Trophoblast cell (in vitro differentiated cells and primary cell): Measurements from ENCODE around the gene IL17REL.

ENCODE experiments used
- DNase-seq, 2 donors: peaks; one replicate each; pipeline ENCODE4 v3.0.0-alpha.2; 2016
- H2AFZ ChIP-seq: 2 replicates; pipeline ENCODE4 v1.6.1; 2013; ENCODE audit warnings: low read length, moderate library complexity, mild to moderate bottlenecking; ENCODE audit not compliant: insufficient read depth, poor library complexity
- H2AK5ac ChIP-seq: 2 replicates; pipeline ENCODE4 v1.6.1; 2013; ENCODE audit warnings: mild to moderate bottlenecking, low read length
- H2BK120ac ChIP-seq: 2 replicates; pipeline ENCODE4 v1.6.1; 2013; ENCODE audit warnings: low read length, mild to moderate bottlenecking, moderate library complexity; ENCODE audit not compliant: insufficient read depth, poor library complexity
- H2BK12ac ChIP-seq: 2 replicates; pipeline ENCODE4 v1.6.1; 2013; ENCODE audit warnings: mild to moderate bottlenecking, low read length, moderate library complexity
- H2BK5ac ChIP-seq: 2 replicates; pipeline ENCODE4 v1.6.1; 2013; ENCODE audit warnings: low read length, low read depth, moderate library complexity, mild to moderate bottlenecking; ENCODE audit not compliant: poor library complexity
- H3K14ac ChIP-seq: 2 replicates; pipeline ENCODE4 v1.6.1; 2013; ENCODE audit warnings: mild to moderate bottlenecking, low read length
- H3K18ac ChIP-seq: 2 replicates; pipeline ENCODE4 v1.6.1; 2013; ENCODE audit warnings: mild to moderate bottlenecking, low read length
- H3K23ac ChIP-seq: 2 replicates; pipeline ENCODE4 v1.6.1; 2013; ENCODE audit warnings: low read length
- H3K27ac ChIP-seq: 2 replicates; pipeline ENCODE4 v1.5.1; 2013; ENCODE audit warnings: low read depth, mild to moderate bottlenecking, inconsistent platforms, low read length, moderate library complexity
- H3K27me3 ChIP-seq: 2 replicates; pipeline ENCODE4 v1.6.1; 2013; ENCODE audit warnings: inconsistent platforms, mild to moderate bottlenecking, low read length, moderate library complexity; ENCODE audit not compliant: insufficient read depth
- H3K36me3 ChIP-seq, 2 experiments: 1 replicate in 1 of 2; 2 replicates in 1 of 2; pipeline ENCODE4 v1.6.1; 2013; ENCODE audit warnings: low read length in 2 of 2, mild to moderate bottlenecking in 2 of 2, moderate library complexity in 1 of 2; ENCODE audit not compliant: insufficient read depth in 2 of 2, control insufficient read depth in 1 of 2
- H3K4ac ChIP-seq: 2 replicates; pipeline ENCODE4 v1.6.1; 2013; ENCODE audit warnings: low read depth, mild to moderate bottlenecking, low read length, moderate library complexity
- H3K4me1 ChIP-seq, 2 experiments: 1 replicate in 1 of 2; 2 replicates in 1 of 2; pipeline ENCODE4 v1.6.1; 2013; ENCODE audit warnings: low read length in 2 of 2, mild to moderate bottlenecking in 2 of 2, moderate library complexity in 1 of 2; ENCODE audit not compliant: insufficient read depth in 2 of 2, control insufficient read depth in 1 of 2
- H3K4me2 ChIP-seq: 2 replicates; pipeline ENCODE4 v1.6.1; 2013; ENCODE audit warnings: inconsistent platforms, mild to moderate bottlenecking, low read length, moderate library complexity
- H3K4me3 ChIP-seq: 2 replicates; pipeline ENCODE4 v1.5.1; 2013; ENCODE audit warnings: mild to moderate bottlenecking, low read depth, low read length, inconsistent platforms
- H3K79me1 ChIP-seq: one replicate; pipeline ENCODE4 v1.6.1; 2013; ENCODE audit warnings: low read length
- H3K79me2 ChIP-seq: 2 replicates; pipeline ENCODE4 v1.6.1; 2013; ENCODE audit warnings: low read length, mild to moderate bottlenecking; ENCODE audit not compliant: control insufficient read depth, insufficient read depth, poor library complexity
- H3K9ac ChIP-seq: 2 replicates; pipeline ENCODE4 v1.6.1; 2013; ENCODE audit warnings: mild to moderate bottlenecking, low read length
- H3K9me3 ChIP-seq: 2 replicates; pipeline ENCODE4 v1.6.1; 2013; ENCODE audit warnings: low read depth, mild to moderate bottlenecking, control low read depth, inconsistent platforms, low read length; ENCODE audit not compliant: insufficient read depth
- H4K12ac ChIP-seq: 2 replicates; pipeline ENCODE4 v1.6.1; 2013; ENCODE audit warnings: low read depth, mild to moderate bottlenecking, low read length, moderate library complexity
- H4K8ac ChIP-seq: 2 replicates; pipeline ENCODE4 v1.6.1; 2013; ENCODE audit warnings: low read depth, mild to moderate bottlenecking, low read length, moderate library complexity
- H4K91ac ChIP-seq: one replicate; pipeline ENCODE4 v1.6.1; 2013; ENCODE audit warnings: low read depth, mild to moderate bottlenecking, low read length, moderate library complexity
- WGBS: extraction: QIAGEN DNeasy Blood & Tissue Kit; methylation state at CpG from one replicate; pipeline ENCODE4 v1.1.7; 2013; ENCODE audit warnings: missing lambda C conversion rate; ENCODE audit not compliant: insufficient read length, insufficient coverage; ENCODE audit errors: extremely low coverage; 5-methylcytosine and 5-hydroxymethylcytosine counted together

The IL17REL gene

DNA sequence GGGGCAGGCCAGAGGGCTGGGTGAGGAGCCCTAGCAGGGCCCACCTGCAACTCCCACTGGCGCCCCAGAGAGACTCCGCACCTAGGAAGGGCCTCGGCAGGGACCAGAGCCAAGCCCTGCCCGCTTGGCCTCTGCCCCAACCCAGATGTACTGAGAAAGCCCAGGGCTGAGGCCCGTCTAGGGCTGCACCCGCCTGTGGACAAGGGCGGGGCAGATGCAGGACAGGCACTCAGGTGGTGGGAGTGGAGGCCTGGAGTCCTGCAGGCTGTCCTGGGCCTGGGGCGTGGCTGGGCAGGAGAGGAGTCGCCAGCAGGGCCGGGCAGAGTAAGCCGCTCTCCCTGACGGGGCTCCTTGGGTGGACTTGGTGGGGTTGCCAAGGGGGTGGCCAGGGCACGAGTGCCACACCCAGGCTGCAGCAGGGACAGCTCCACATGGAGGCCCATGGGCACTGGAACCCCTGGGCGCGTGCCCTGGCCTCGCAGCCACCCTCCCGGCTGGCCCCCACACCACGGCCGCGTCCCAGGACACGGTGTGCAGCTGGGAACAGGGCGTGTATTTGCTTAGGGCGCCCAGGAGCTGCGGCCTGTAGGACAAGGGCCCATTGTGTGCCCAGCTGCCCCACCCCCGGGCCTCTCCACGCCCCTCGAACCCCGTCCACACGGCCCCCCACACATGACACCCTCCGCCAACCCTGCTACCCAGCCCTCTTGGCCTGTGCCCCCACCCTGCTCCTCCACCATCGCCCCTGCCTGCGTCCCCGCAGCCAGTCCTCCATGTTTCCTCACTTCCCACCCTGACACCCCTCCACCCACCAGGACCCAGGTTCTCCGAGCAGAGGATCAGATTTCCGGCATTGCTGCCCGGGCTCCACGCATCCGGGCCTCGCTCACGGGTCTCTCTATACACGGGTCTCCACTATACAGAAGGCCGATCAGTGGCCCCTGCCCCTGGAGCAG is 63.3 kb downstream of the IL17REL start:
- Histone ChIP-seq H4K91ac (peak overlapping the region; percentile 75), H2AFZ (no peak overlapping the region), H3K4ac (peak overlapping the region; percentile 22), H3K4me1 (peaks cover 53 to 63% of the 10 kb centered on the region in 2 experiments), H2BK120ac (peak overlapping the region; percentile 78), H3K4me3 (no peak overlapping the region), H3K14ac (peak overlapping the region; percentile 59), H4K12ac (no peak overlapping the region), H3K23ac (no peak overlapping the region), H3K79me1 (peaks cover 73% of the 10 kb centered on the region), H4K8ac (peak overlapping the region; percentile 19), H3K9ac (no peak overlapping the region), H3K4me2 (no peak overlapping the region), H3K27me3 (no peaks in the 10 kb centered on the region), H2BK5ac (no peak overlapping the region), H3K27ac (no peak overlapping the region), H3K36me3 (no peaks in the 10 kb centered on the region), H3K9me3 (peaks cover 2% of the 10 kb centered on the region), H3K79me2 (peaks cover 20% of the 10 kb centered on the region), H2BK12ac (peak overlapping the region; percentile 92), H2AK5ac (peak overlapping the region; percentile 93), H3K18ac (no peak overlapping the region)
- DNase-seq = peak; percentile 78 to 81
- no CpG with 5 or more reads among the region's 42 CpGs for WGBS

DNA sequence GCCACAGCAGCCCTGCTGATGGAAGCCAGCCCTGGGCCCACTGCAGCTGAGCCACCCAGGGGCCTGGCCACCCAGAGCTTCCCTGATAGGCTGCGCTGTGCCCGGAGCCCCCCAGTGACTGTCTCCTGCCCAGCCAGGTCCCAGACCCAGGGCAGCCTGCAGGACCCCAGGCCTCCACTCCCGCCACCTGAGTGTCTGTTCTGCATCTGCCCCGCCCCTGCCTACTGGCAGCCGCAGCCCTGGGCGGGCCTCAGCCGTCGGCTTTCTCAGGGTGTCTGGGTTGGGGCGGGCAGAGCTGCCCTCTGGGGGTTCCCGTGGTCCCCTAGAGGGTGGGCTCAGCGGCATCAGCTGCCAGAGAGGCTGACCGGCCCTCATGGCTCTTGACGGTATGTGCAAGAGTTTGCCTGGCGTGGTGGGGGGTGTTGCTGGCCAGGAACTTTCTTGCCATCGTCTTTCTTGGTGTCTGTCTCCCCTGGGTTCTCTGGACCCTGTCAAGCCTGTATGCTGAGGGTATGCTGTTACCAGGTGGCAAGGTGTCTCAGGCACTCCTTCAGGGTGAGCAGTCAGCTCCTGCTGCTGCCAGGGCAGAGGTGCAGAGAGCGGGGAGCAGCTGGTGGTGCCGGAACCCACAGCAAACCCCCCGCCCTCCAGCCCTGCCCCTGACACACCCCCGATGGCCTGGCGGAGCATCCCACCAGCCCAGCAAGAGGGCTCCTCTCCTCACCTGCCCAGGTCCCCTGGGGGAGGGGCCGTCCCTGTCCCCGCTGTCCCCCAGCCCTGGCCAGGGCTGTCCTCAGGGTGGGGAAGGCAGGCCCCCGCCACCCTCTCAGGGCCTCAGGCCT is 64.2 kb downstream of the IL17REL start:
- Histone ChIP-seq H2BK120ac (peak overlapping the region; percentile 78), H3K4me2 (no peak overlapping the region), H2AK5ac (peak overlapping the region; percentile 93), H4K91ac (peak overlapping the region; percentile 75), H3K4me3 (no peak overlapping the region), H3K18ac (peak overlapping the region; percentile 47), H3K4me1 (peaks cover 47 to 54% of the 10 kb centered on the region in 2 experiments), H2BK12ac (peak overlapping the region; percentile 92), H3K79me1 (peaks cover 64% of the 10 kb centered on the region), H3K27me3 (no peaks in the 10 kb centered on the region), H2BK5ac (peak overlapping the region; percentile 18), H4K8ac (peak overlapping the region; percentile 19), H2AFZ (no peak overlapping the region), H3K14ac (peak overlapping the region; percentile 52), H3K79me2 (peaks cover 15% of the 10 kb centered on the region), H3K4ac (peak overlapping the region; percentile 22), H3K36me3 (no peaks in the 10 kb centered on the region), H3K9ac (no peak overlapping the region), H4K12ac (no peak overlapping the region), H3K23ac (no peak overlapping the region), H3K9me3 (peaks cover 2% of the 10 kb centered on the region), H3K27ac (no peak overlapping the region)
- DNase-seq = no peak
- WGBS = no CpG with 5 or more reads among the region's 23 CpGs

DNA sequence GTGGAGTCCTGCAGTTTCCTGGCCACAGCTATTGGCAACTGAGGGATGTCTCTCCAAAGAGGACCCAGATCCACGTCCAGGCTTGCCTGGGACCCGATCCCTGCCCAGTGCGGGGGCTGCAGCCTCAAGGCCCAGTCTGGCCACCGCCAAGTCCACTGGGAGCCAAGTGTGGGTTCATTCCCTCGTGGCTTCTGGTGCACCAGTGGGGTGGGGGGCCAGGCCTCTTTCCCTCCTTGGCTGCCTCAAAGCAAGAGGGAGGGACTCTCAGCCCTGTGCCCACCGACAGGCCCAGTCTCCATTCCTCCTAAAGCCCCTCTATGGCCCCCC is 65.3 kb downstream of the IL17REL start:
- H3K4me2 ChIP-seq = no peak overlapping the region
- peak overlapping the region; percentile 78 for H2BK120ac ChIP-seq
- peak overlapping the region; percentile 9 for H4K12ac ChIP-seq
- no peak overlapping the region for H2AFZ ChIP-seq
- WGBS = no CpG with 5 or more reads among the region's 6 CpGs
- no peaks in the 10 kb centered on the region for H3K27me3 ChIP-seq
- H3K4ac ChIP-seq = peak overlapping the region; percentile 2
- no peak overlapping the region for H3K23ac ChIP-seq
- peak overlapping the region; percentile 52 for H3K14ac ChIP-seq
- peaks cover 43 to 49% of the 10 kb centered on the region in 2 experiments for H3K4me1 ChIP-seq
- H3K4me3 ChIP-seq = no peak overlapping the region
- H3K79me2 ChIP-seq = peaks cover 16% of the 10 kb centered on the region
- H2BK5ac ChIP-seq = peak overlapping the region; percentile 33
- H2BK12ac ChIP-seq = peak overlapping the region; percentile 28
- no peaks in the 10 kb centered on the region for H3K9me3 ChIP-seq
- H3K27ac ChIP-seq = peak overlapping the region; percentile 55
- peak overlapping the region; percentile 93 for H2AK5ac ChIP-seq
- peak overlapping the region; percentile 49 for H4K8ac ChIP-seq
- no peak for DNase-seq
- H4K91ac ChIP-seq = peak overlapping the region; percentile 75
- no peak overlapping the region for H3K9ac ChIP-seq
- peaks cover 60% of the 10 kb centered on the region for H3K79me1 ChIP-seq
- peak overlapping the region; percentile 47 for H3K18ac ChIP-seq
- no peaks in the 10 kb centered on the region for H3K36me3 ChIP-seq

DNA sequence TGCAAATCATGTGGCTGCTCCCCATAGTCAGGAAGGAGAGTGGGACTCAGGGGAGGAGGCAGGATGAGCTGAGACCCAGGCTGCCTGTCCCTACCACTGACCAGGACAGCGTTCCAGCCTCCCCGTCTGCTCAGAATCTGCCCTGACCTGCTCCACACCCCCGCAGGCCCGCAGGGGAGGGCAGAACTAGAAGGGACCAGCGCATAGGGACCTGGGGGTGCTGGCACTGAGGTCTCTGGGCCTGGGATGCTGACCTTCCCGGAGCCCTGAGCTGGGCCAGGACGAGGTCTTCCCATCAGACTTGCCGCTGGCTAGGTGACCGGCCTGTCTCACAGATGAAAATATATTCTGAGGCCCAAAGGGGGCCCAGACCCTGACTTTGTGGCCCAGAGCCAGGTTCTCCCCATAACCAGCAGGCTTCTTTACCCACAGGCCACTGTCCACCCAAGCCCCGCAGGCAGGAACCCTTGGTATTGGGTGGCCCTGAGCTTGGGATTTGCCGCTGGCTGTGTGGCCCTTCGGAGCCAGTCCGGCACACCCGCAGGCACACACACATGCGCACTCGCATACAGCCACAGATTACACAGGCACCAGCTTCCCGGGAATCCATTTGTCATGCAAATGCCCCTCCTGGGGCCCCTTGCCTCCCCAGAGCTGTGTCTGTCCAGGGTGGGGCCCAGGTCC is 65.8 kb downstream of the IL17REL start:
- H3K4ac ChIP-seq = peak overlapping the region; percentile 48
- H3K9me3 ChIP-seq = no peaks in the 10 kb centered on the region
- H3K4me3 ChIP-seq = no peak overlapping the region
- peak overlapping the region; percentile 75 for H4K91ac ChIP-seq
- peak overlapping the region; percentile 52 for H3K14ac ChIP-seq
- H3K79me1 ChIP-seq = peaks cover 55% of the 10 kb centered on the region
- H3K4me1 ChIP-seq = peaks cover 39 to 44% of the 10 kb centered on the region in 2 experiments
- peak overlapping the region; percentile 44 for H2AK5ac ChIP-seq
- H3K79me2 ChIP-seq = peaks cover 12% of the 10 kb centered on the region
- H3K9ac ChIP-seq = no peak overlapping the region
- H2BK12ac ChIP-seq = peak overlapping the region; percentile 68
- peak overlapping the region; percentile 23 for H3K18ac ChIP-seq
- H3K27ac ChIP-seq = peak overlapping the region; percentile 55
- H3K4me2 ChIP-seq = peak overlapping the region; percentile 4
- DNase-seq = peak; percentile 81 to 87
- H2BK5ac ChIP-seq = peak overlapping the region; percentile 33
- peak overlapping the region; percentile 25 for H4K8ac ChIP-seq
- H2BK120ac ChIP-seq = peak overlapping the region; percentile 78
- no CpG with 5 or more reads among the region's 17 CpGs for WGBS
- H4K12ac ChIP-seq = peak overlapping the region; percentile 22
- H3K23ac ChIP-seq = no peak overlapping the region
- H3K27me3 ChIP-seq = no peaks in the 10 kb centered on the region
- no peaks in the 10 kb centered on the region for H3K36me3 ChIP-seq
- no peak overlapping the region for H2AFZ ChIP-seq
